ENCODE results near the gene EIF2D.

EIF2D gene

DNA sequence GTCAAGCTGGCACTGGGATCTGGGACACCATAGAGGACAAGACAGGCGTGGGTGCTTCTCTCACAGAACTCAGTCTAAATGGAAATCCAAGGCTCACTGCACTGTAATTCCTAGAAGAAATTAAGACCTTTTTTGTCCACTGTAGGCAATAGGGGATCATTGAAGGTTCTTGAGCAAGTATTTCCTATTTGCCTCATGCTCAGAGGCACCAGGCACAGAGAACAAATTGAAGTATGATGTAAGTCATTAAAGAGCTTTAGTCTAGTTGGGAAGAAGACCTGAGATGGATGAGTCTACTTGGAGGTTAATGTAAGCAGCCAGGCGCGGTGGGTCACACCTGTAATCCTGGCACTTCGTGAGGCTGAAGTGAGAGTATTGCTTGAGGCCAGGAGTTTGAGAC is 34.6 kb downstream of the EIF2D start:
- no peak overlapping the region for H3K4me3 ChIP-seq (ENCODE audit: low read length)
- no peak for TF ChIP-seq CTCF (conservative IDR thresholded peaks at IDR 0.05; ENCODE audit: low read length)

GRCh38 chr1:206575894-206576737 is 36.1 kb downstream of the EIF2D start:
- DNase-seq (ENCODE audit: low read depth) = no peak
- TF ChIP-seq CTCF (conservative IDR thresholded peaks at IDR 0.05; ENCODE audit: low read length) = no peak
- no peak overlapping the region for H3K4me3 ChIP-seq (ENCODE audit: low read length)

More for the DNA sequence above, 34.6 kb downstream of the EIF2D start:
- no peak for DNase-seq (ENCODE audit: low read depth)

DNA sequence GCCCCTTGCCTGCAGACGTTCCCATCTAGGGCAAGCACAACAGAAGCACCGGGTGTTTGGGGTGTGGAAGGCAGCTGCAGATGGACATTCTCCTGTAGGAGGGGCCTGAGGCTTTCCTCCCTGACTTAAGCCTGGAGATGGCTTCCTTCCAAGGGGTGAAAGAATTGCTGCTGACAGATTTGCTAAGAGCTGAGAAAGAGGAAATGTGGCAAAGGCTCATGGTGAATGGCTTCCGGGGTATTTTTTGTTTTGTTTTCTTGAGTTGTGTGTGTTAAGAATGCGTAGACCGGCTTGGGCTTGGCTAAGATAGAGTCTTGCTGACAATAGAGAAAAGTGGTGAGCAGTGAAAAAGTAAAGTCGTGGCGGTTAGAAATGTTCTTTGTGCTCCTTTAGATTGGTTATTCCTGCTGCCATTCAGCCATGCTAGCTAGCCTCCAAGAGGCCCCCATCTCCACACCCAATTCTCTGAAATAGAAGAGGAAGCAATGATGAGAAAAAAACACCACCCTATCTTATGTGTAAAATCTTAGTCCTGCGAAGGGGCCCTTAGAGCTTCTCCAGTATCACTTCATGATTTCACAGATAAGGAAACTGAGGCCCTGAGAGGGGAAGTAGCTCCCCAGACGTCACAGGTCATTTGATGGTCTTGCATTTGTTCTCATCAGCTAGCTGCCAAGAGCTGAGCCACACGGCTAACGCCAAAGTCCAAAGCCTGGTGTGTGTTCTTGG is 36.9 kb downstream of the EIF2D start:
- TF ChIP-seq CTCF (conservative IDR thresholded peaks at IDR 0.05; ENCODE audit: low read length) = 0 out of 2 replicates have a peak, but pooled peaks have one; percentile 2
- H3K4me3 ChIP-seq (ENCODE audit: low read length) = no peak overlapping the region
- DNase-seq (ENCODE audit: low read depth) = peak; percentile 93

DNA sequence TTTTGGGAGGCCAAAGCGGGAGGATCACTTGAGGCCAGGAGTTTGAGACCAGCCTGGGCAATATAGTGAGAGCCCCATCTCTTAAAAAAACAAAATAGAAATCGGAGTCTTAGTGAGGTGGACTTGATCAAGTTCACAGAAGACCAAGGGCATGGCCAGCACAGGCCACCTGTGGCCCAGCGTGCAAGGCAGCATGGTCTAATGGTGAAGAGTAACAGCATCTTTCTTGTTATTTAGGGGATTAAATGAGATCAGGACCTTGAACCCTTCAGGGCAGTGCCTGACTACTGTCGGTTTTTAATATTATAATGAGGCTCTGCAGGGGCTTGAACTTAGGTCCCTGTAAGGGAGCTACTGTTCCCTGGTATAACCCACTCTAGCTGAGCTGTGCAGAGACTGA is 38.5 kb downstream of the EIF2D start:
- TF ChIP-seq CTCF (conservative IDR thresholded peaks at IDR 0.05; ENCODE audit: low read length) = no peak
- H3K4me3 ChIP-seq (ENCODE audit: low read length) = no peak overlapping the region
- DNase-seq (ENCODE audit: low read depth) = no peak

DNA sequence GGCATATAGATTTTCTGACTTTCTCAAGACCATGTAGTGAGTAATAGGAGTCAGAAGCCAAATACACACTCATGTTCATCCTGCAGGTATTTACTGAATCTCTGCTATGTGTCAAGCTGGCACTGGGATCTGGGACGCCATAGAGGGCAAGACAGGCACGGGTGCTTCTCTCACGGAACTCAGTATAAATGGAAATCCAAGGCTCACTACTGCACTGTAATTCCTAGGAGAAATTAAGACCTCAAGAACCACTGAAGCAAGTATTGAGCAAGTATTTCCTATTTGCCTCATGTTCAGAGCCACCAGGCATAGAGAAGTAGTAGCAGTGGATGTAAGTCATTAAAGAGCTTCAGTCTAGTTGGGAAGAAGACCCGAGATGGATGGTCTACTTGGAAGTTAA is 38.9 kb downstream of the EIF2D start:
- DNase-seq (ENCODE audit: low read depth) = no peak
- no peak for TF ChIP-seq CTCF (conservative IDR thresholded peaks at IDR 0.05; ENCODE audit: low read length)

GRCh38 chr1:206572835-206573234 is 39.4 kb downstream of the EIF2D start:
- TF ChIP-seq CTCF (conservative IDR thresholded peaks at IDR 0.05; ENCODE audit: low read length) = no peak
- DNase-seq (ENCODE audit: low read depth) = no peak

More for the DNA sequence above, 38.9 kb downstream of the EIF2D start:
- H3K4me3 ChIP-seq (ENCODE audit: low read length) = no peak overlapping the region

More at GRCh38 chr1:206572835-206573234, 39.4 kb downstream of the EIF2D start:
- H3K4me3 ChIP-seq (ENCODE audit: low read length) = no peak overlapping the region

All from AG10803 (cell line).